Endometrial microvascular endothelial cells (primary cell): ENCODE results near the gene LGALS13. TPM values are rescaled to one million over a fixed set of nuclear protein-coding genes. Genes with fewer than 3 reads are reported as not detected.

Source experiments
- in situ Hi-C: cut with HindIII; loops from 2 replicates; pipeline ENCODE4 v1.10.0; 2017; ENCODE audit warnings: low sequenced_read_pairs, low pct_unique_long_range_greater_than_20kb; ENCODE audit errors: inconsistent ontology term
- total RNA-seq: library from RNA; depleted of rRNA; stranded (reverse); fragments of >200 nt; gene quantifications from one replicate; pipeline ENCODE4 v1.2.3, GENCODE V29; 2015; ENCODE audit errors: inconsistent ontology term

Gene LGALS13
- total RNA-seq: not detected

GRCh38 chr19:39602224-39602623, at the start of gene LGALS13:
LGALS13 (plus strand) TSS chr19:39602524; CDS start chr19:39602569, 45 bp downstream.
- in situ Hi-C loops: no loop called here

GRCh38 chr19:39553082-39553652, 49.2 kb upstream of the LGALS13 start:
- in situ Hi-C loops: no loop called here

- in situ Hi-C loops: no loop called here
These were observed 47.5 kb upstream of the LGALS13 start for GRCh38 chr19:39554701-39555311.

GRCh38 chr19:39555883-39556282, 46.4 kb upstream of the LGALS13 start:
- in situ Hi-C loops: no loop called here

- in situ Hi-C loops: no loop called here
These were observed 44.3 kb upstream of the LGALS13 start for GRCh38 chr19:39557811-39558623.

- in situ Hi-C loops: no loop called here
These were observed 43.7 kb upstream of the LGALS13 start for GRCh38 chr19:39558624-39559117.

GRCh38 chr19:39563408-39563807, 38.9 kb upstream of the LGALS13 start:
- in situ Hi-C loops: no loop called here

GRCh38 chr19:39566064-39566463, 36.3 kb upstream of the LGALS13 start:
- in situ Hi-C loops: no loop called here

- in situ Hi-C loops: no loop called here
These were observed 33.7 kb upstream of the LGALS13 start for GRCh38 chr19:39568604-39569003.

GRCh38 chr19:39582442-39582841, 19.9 kb upstream of the LGALS13 start:
- in situ Hi-C loops: no loop called here

GRCh38 chr19:39582891-39583625, 19.3 kb upstream of the LGALS13 start:
- in situ Hi-C loops: no loop called here

GRCh38 chr19:39587496-39587895, 14.8 kb upstream of the LGALS13 start:
- in situ Hi-C loops: no loop called here

GRCh38 chr19:39588066-39588465, 14.3 kb upstream of the LGALS13 start:
- in situ Hi-C loops: no loop called here

GRCh38 chr19:39590265-39590664, 12.1 kb upstream of the LGALS13 start:
- in situ Hi-C loops: no loop called here

- in situ Hi-C loops: no loop called here
These were observed 9.9 kb upstream of the LGALS13 start for GRCh38 chr19:39592381-39592780.

GRCh38 chr19:39595950-39596349, 6.4 kb upstream of the LGALS13 start:
- in situ Hi-C loops: no loop called here

GRCh38 chr19:39596911-39597310, 5.4 kb upstream of the LGALS13 start:
- in situ Hi-C loops: no loop called here

- in situ Hi-C loops: no loop called here
These were observed 3.2 kb upstream of the LGALS13 start for GRCh38 chr19:39599116-39599515.

- in situ Hi-C loops: no loop called here
These were observed 1.5 kb downstream of the LGALS13 start for GRCh38 chr19:39603825-39604224.
